ENCODE data around the gene IFNW1. TPM values are rescaled to one million over a fixed set of nuclear protein-coding genes. Genes with fewer than 3 reads are reported as not detected.

IFNW1 gene
- total and polyA plus RNA-seq, 2 donors (not counting 3 experiments of a cell fraction or from before 2014, with no cell fraction given) = not detected

GRCh38 chr9:21095561-21095960, 46.1 kb downstream of the IFNW1 start:
- Histone ChIP-seq H3K27me3 (ENCODE audit: control insufficient read depth in 2 of 2, insufficient read depth in 2 of 2, low read length in 2 of 2) (no peaks in the 10 kb centered on the region), H3K27ac (ENCODE audit: insufficient read depth, low read depth, low read length) (no peak overlapping the region), H3K36me3 (ENCODE audit: control insufficient read depth in 2 of 2, extremely low read depth in 1 of 2, insufficient read depth in 2 of 2, low read length in 2 of 2) (no peaks in the 10 kb centered on the region), H3K9me3 (replicated peaks; ENCODE audit: control insufficient read depth, insufficient read depth, low read length) (no peaks in the 10 kb centered on the region), H3K9ac (replicated peaks; ENCODE audit: extremely low read depth, insufficient read depth, low read length) (no peak overlapping the region), H4K20me1 (replicated peaks; ENCODE audit: control insufficient read depth, extremely low read depth, insufficient read depth, low read length) (no peaks in the 10 kb centered on the region), H2AFZ (ENCODE audit: low read depth, low read length) (no peak overlapping the region), H3K4me1 (ENCODE audit: control insufficient read depth, extremely low read depth, insufficient read depth, low read length) (peaks cover 9% of the 10 kb centered on the region), H3K4me3 (replicated peaks in 1 of 3; ENCODE audit: insufficient read depth in 1 of 3, low read depth in 1 of 3, low read length in 3 of 3) (no peak overlapping the region), H3K79me2 (ENCODE audit: control insufficient read depth, insufficient read depth, low read length) (no peaks in the 10 kb centered on the region), H3K4me2 (ENCODE audit: insufficient read depth, low read length) (no peak overlapping the region), H3K9me1 (replicated peaks; ENCODE audit: control insufficient read depth, extremely low read depth, insufficient read depth, low read length) (no peaks in the 10 kb centered on the region)
- no peak for FAIRE-seq
- ChIA-PET CTCF (interaction anchor here (1.0 to 2.1 kb wide), 3 partner anchors 15 to 25 kb away, joined by 5 to 12 read pairs (median 6); partner anchors contain the start of gene IFNB1), POLR2A (no interaction called here)
- no TSS peak for BruUV-seq (replicated peaks)
- no peak for DNase-seq (ENCODE audit: low read depth, low spot score)
- dilution Hi-C loops (cut with MboI; ENCODE audit: extremely low pct_ligation_motif_present, low sequenced_read_pairs) = no loop called here
- intact Hi-C loops (cut with micrococcal nuclease) = no loop called here
- no peak for TF ChIP-seq CTCF (IDR thresholded peaks at IDR 0.05; ENCODE audit: extremely low read depth in 1 of 2, insufficient read depth in 1 of 2, low read depth in 1 of 2, low read length in 2 of 2)
- no peak for TF ChIP-seq MYC (IDR thresholded peaks at IDR 0.05; ENCODE audit: low read depth, low read length)
- TF ChIP-seq MAX (IDR thresholded peaks at IDR 0.05; ENCODE audit: insufficient read depth, insufficient read length) = no peak
- TF ChIP-seq JUN (IDR thresholded peaks at IDR 0.05; ENCODE audit: borderline replicate concordance, insufficient read depth, insufficient read length, low read depth) = no peak
- no peak for TF ChIP-seq POLR2A (IDR thresholded peaks at IDR 0.05; ENCODE audit: low read depth, low read length)
- TF ChIP-seq POLR2AphosphoS5 (IDR thresholded peaks at IDR 0.05; ENCODE audit: insufficient read depth, low read depth, low read length) = no peak
- TF ChIP-seq FOS (IDR thresholded peaks at IDR 0.05; ENCODE audit: borderline replicate concordance, insufficient read depth, low read length) = no peak
- TF ChIP-seq GATA2 (IDR thresholded peaks at IDR 0.05; ENCODE audit: insufficient read depth, insufficient read length, low read depth, low read length) = no peak
- no peak for TF ChIP-seq EZH2 (IDR thresholded peaks at IDR 0.05; ENCODE audit: borderline replicate concordance, low read depth, low read length, severe bottlenecking)

Small RNAs within 50 kb of the gene (small RNA-seq; reads per million reads assigned to genes)
- not detected for gene IFNWP4 (ENCODE audit: insufficient read depth, insufficient read length, low read depth, low replicate concordance)
- not detected for gene RF00019 (ENCODE audit: insufficient read depth, insufficient read length, low read depth, low replicate concordance)

Other genes with a start within 250 kb of the IFNW1 start
- gene HACD4, start 110.2 kb downstream of the IFNW1 start, total RNA-seq = 1.2 and 1.4 TPM in 2 replicates
- gene HACD4, start 110.2 kb downstream of the IFNW1 start, polyA plus RNA-seq = 1.2 and 1.3 TPM in 2 replicates
- not detected in 2 replicates for gene IFNB1, start 63.9 kb downstream of the IFNW1 start, total RNA-seq
- not detected in 2 replicates for gene IFNB1, start 63.9 kb downstream of the IFNW1 start, polyA plus RNA-seq
- not detected in 2 replicates for gene IFNA21, start 24.8 kb upstream of the IFNW1 start, total RNA-seq
- not detected in 2 replicates for gene IFNA21, start 24.8 kb upstream of the IFNW1 start, polyA plus RNA-seq
- not detected in 2 replicates for gene IFNA4, start 45.8 kb upstream of the IFNW1 start, total RNA-seq
- not detected in 2 replicates for gene IFNA4, start 45.8 kb upstream of the IFNW1 start, polyA plus RNA-seq
- not detected in 2 replicates for gene IFNA7, start 60.4 kb upstream of the IFNW1 start, total RNA-seq
- not detected in 2 replicates for gene IFNA7, start 60.4 kb upstream of the IFNW1 start, polyA plus RNA-seq
- gene IFNA10, start 65.3 kb upstream of the IFNW1 start, total RNA-seq = not detected in 2 replicates
- gene IFNA10, start 65.3 kb upstream of the IFNW1 start, polyA plus RNA-seq = not detected in 2 replicates
- gene IFNA16, start 75.5 kb upstream of the IFNW1 start, total RNA-seq = not detected in 2 replicates
- gene IFNA16, start 75.5 kb upstream of the IFNW1 start, polyA plus RNA-seq = not detected in 2 replicates
- gene IFNA17, start 86.4 kb upstream of the IFNW1 start, total RNA-seq = not detected in 2 replicates
- not detected in 2 replicates for gene IFNA17, start 86.4 kb upstream of the IFNW1 start, polyA plus RNA-seq
- gene IFNA14, start 98.2 kb upstream of the IFNW1 start, total RNA-seq = not detected in 2 replicates
- gene IFNA14, start 98.2 kb upstream of the IFNW1 start, polyA plus RNA-seq = not detected in 2 replicates
- gene IFNA5, start 163.5 kb upstream of the IFNW1 start, total RNA-seq = not detected in 2 replicates
- not detected in 2 replicates for gene IFNA5, start 163.5 kb upstream of the IFNW1 start, polyA plus RNA-seq
- 23.5 and 23.6 TPM in 2 replicates for gene KLHL9, start 193.6 kb upstream of the IFNW1 start, total RNA-seq
- 7.4 and 8.0 TPM in 2 replicates for gene KLHL9, start 193.6 kb upstream of the IFNW1 start, polyA plus RNA-seq
- not detected in 2 replicates for gene IFNA6, start 209.1 kb upstream of the IFNW1 start, total RNA-seq
- gene IFNA6, start 209.1 kb upstream of the IFNW1 start, polyA plus RNA-seq = not detected in 2 replicates
- not detected in 2 replicates for gene IFNA13, start 226.2 kb upstream of the IFNW1 start, total RNA-seq
- gene IFNA13, start 226.2 kb upstream of the IFNW1 start, polyA plus RNA-seq = not detected in 2 replicates
- not detected in 2 replicates for gene IFNA2, start 243.6 kb upstream of the IFNW1 start, total RNA-seq
- gene IFNA2, start 243.6 kb upstream of the IFNW1 start, polyA plus RNA-seq = not detected in 2 replicates